Adrenal gland (tissue), 5 donors: Measurements from ENCODE around the gene C17orf67.

Source experiments
- POLR2A ChIP-seq, 2 donors: fragments of 450-650 bp; IDR thresholded peaks; one replicate each; pipeline ENCODE4 v1.6.1; 2017; ENCODE audit warnings: antibody characterized with exemption in 2 of 2, mild to moderate bottlenecking in 2 of 2, moderate library complexity in 1 of 2
- TF ChIP-seq, protein P1 (sequence below), 6 experiments: fragments of 450-650 bp in 4 of 6; fragments of 200-600 bp in 2 of 6; sonication (generic) in 1 of 6; IDR thresholded peaks; 1 replicate in 5 of 6; 2 replicates in 1 of 6; pipeline versions ENCODE4 v1.5.1 to v1.8.0; 2016 to 2021; ENCODE audit warnings: antibody characterized with exemption in 6 of 6, mild to moderate bottlenecking in 2 of 6, moderate library complexity in 1 of 6
- donor health status: DM: no; HTN: no; CAD: no.

GRCh38 chr17:56879280-56879679, 45.6 kb upstream of the C17orf67 start:
- TF ChIP-seq, protein P1, sequence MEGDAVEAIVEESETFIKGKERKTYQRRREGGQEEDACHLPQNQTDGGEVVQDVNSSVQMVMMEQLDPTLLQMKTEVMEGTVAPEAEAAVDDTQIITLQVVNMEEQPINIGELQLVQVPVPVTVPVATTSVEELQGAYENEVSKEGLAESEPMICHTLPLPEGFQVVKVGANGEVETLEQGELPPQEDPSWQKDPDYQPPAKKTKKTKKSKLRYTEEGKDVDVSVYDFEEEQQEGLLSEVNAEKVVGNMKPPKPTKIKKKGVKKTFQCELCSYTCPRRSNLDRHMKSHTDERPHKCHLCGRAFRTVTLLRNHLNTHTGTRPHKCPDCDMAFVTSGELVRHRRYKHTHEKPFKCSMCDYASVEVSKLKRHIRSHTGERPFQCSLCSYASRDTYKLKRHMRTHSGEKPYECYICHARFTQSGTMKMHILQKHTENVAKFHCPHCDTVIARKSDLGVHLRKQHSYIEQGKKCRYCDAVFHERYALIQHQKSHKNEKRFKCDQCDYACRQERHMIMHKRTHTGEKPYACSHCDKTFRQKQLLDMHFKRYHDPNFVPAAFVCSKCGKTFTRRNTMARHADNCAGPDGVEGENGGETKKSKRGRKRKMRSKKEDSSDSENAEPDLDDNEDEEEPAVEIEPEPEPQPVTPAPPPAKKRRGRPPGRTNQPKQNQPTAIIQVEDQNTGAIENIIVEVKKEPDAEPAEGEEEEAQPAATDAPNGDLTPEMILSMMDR (IDR thresholded peaks at IDR 0.05), result no peak
- no peak for TF ChIP-seq POLR2A (IDR thresholded peaks at IDR 0.05)
